Transverse colon (tissue), 4 donors: ENCODE data around the gene THSD7A. TPM values are rescaled to one million over a fixed set of nuclear protein-coding genes. Genes with fewer than 3 reads are reported as not detected.

Source experiments
- DNase-seq: peaks from one replicate; pipeline ENCODE4 v3.0.0-alpha.2; 2019
- H3K27ac ChIP-seq, 4 donors: fragments of 200-600 bp; sonication (generic); 2 replicates each; pipeline ENCODE4 v1.5.1; 2016 to 2018; ENCODE audit warnings: inconsistent platforms in 4 of 4
- H3K27me3 ChIP-seq: fragments of 200-600 bp; sonication (generic); 2 replicates; pipeline ENCODE4 v1.5.1; 2017; ENCODE audit warnings: inconsistent platforms
- H3K36me3 ChIP-seq, 4 donors: fragments of 200-600 bp; sonication (generic); 2 replicates each; pipeline ENCODE4 v1.5.1; 2017 to 2019; ENCODE audit warnings: inconsistent platforms in 4 of 4
- H3K4me1 ChIP-seq, 4 donors: fragments of 200-600 bp; sonication (generic); 2 replicates each; pipeline ENCODE4 v1.5.1; 2017 to 2020; ENCODE audit warnings: inconsistent platforms in 4 of 4
- H3K4me3 ChIP-seq, 4 donors: fragments of 200-600 bp; sonication (generic); 1 replicate in 1 of 4; 2 replicates in 3 of 4; pipeline versions ENCODE4 v1.5.1 to v1.6.1; 2017 to 2019; ENCODE audit warnings: inconsistent platforms in 4 of 4
- H3K9me3 ChIP-seq, 2 donors: fragments of 200-600 bp; sonication (generic); 2 replicates each; pipeline ENCODE4 v1.5.1; 2017 to 2019; ENCODE audit warnings: inconsistent platforms in 2 of 2
- EP300 ChIP-seq: sonication (generic); formaldehyde crosslinking; IDR thresholded peaks from one replicate; pipeline ENCODE4 v1.6.1; 2017; ENCODE audit warnings: antibody characterized with exemption, low read depth
- POLR2A ChIP-seq: fragments of 450-650 bp; IDR thresholded peaks from one replicate; pipeline ENCODE4 v1.6.1; 2016; ENCODE audit warnings: antibody characterized with exemption, mild to moderate bottlenecking, moderate library complexity
- POLR2AphosphoS5 ChIP-seq, 3 donors: sonication (generic); formaldehyde crosslinking; IDR thresholded peaks; one replicate each; pipeline ENCODE4 v1.6.1; 2016; ENCODE audit warnings: antibody characterized with exemption in 3 of 3
- WGBS, 2 donors: methylation state at CpG; one replicate each; pipeline ENCODE4 v1.1.5; 2018; ENCODE audit warnings: low coverage in 1 of 2; 5-methylcytosine and 5-hydroxymethylcytosine counted together
- in situ Hi-C, 4 donors: fragments of 200-750 bp; cut with MboI; loops; one replicate each; pipeline versions ENCODE4 v1.15.0 to v1.15.1; 2017; ENCODE audit warnings: low sequenced_read_pairs in 3 of 4, low pct_ligation_motif_present in 1 of 4, low pct_unique_long_range_greater_than_20kb in 1 of 4
- intact Hi-C: fragments of 100-400 bp; cut with DNase I; formaldehyde crosslinking; loops from one replicate; pipeline ENCODE4 v1.15.1; 2023; ENCODE audit warnings: low total_unique reads
- total RNA-seq, 4 donors: library from RNA; depleted of rRNA; stranded (reverse); fragments of >200 nt; gene quantifications; one replicate each; pipeline ENCODE4 v1.1.0, GENCODE V29; 2016
- TF ChIP-seq, protein P1 (sequence below), 5 experiments: fragments of 200-600 bp in 3 of 5; fragments of 450-650 bp in 2 of 5; sonication (generic) in 3 of 5; IDR thresholded peaks; 1 replicate in 2 of 5; 2 replicates in 3 of 5; pipeline ENCODE4 v1.5.1; 2016 to 2017; ENCODE audit warnings: antibody characterized with exemption in 5 of 5, inconsistent platforms in 3 of 5, mild to moderate bottlenecking in 2 of 5, moderate library complexity in 1 of 5

THSD7A gene
- total RNA-seq, 4 donors from 2014 or later, result 1.9 to 18.9 (median 2.0) TPM

DNA sequence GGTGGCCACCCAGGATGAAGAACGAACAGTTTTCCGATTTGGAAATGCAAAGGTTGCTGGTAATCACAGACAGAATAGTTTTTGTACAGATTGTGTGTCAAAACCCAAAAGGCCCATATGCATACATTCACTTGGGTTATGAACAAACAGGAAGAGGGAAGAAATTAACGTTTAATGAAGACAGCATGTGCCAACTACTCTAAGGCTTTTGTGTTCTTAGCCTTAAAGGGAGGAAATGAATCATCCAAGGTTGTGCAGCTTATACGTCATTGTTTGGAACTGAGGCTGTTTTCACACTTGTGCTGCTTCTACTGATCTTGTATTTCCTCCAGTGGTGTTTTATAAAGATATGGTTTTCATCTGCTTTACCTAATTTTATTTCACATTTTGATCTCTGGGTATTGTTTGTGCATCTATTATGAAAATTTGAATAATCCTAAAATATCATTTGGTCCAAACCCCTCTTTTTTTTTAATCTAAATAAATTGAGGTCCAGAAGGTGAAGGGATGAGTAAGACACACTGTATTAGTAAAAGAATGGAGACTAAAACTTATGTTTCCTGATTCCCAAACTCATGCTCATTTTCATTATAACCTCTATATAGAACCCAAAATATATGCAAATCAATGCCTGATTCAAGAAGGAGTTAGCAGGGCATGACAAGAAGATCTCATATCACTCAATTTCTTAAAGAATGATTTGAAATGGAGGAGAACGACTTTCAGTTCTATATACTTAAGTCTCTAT lies 373.1 kb downstream of the THSD7A start:
- no peaks in the 10 kb centered on the region for H3K36me3 ChIP-seq
- TF ChIP-seq POLR2A (no peak), EP300 (no peak), POLR2AphosphoS5 (IDR thresholded peaks at IDR 0.05) (no peak)
- TF ChIP-seq, protein P1, sequence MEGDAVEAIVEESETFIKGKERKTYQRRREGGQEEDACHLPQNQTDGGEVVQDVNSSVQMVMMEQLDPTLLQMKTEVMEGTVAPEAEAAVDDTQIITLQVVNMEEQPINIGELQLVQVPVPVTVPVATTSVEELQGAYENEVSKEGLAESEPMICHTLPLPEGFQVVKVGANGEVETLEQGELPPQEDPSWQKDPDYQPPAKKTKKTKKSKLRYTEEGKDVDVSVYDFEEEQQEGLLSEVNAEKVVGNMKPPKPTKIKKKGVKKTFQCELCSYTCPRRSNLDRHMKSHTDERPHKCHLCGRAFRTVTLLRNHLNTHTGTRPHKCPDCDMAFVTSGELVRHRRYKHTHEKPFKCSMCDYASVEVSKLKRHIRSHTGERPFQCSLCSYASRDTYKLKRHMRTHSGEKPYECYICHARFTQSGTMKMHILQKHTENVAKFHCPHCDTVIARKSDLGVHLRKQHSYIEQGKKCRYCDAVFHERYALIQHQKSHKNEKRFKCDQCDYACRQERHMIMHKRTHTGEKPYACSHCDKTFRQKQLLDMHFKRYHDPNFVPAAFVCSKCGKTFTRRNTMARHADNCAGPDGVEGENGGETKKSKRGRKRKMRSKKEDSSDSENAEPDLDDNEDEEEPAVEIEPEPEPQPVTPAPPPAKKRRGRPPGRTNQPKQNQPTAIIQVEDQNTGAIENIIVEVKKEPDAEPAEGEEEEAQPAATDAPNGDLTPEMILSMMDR (IDR thresholded peaks at IDR 0.05), result no peak
- H3K4me1 ChIP-seq, result no peaks in the 10 kb centered on the region
- H3K9me3 ChIP-seq, result no peaks in the 10 kb centered on the region
- in situ Hi-C loops (no loop called here), intact Hi-C loops (no loop called here)
- no peak overlapping the region for H3K4me3 ChIP-seq
- no peak for DNase-seq
- no peaks in the 10 kb centered on the region for H3K27me3 ChIP-seq
- H3K27ac ChIP-seq, result no peak overlapping the region
- WGBS, 2 donors, result 66 to 68% methylated on average over 5 of the region's 5 CpGs

DNA sequence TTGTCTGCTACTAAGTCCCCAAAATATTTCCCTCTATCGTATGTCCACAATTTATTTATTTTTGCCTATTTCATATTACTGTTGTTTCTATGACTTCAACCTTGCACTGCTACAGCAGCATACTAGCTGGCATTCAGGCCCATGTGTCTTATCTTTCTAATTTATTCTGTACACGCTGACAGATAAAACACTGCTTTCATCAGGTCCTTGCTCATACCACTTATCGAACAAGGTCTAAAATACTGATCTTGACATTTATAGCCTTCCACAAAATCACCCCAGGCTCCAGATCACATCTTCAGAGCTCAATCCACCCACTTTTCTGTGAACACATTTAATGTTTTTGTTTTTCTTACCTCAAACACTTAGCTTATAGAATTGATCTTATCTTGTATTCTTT lies 374.6 kb downstream of the THSD7A start:
- no peaks in the 10 kb centered on the region for H3K9me3 ChIP-seq
- in situ Hi-C loops (no loop called here), intact Hi-C loops (no loop called here)
- TF ChIP-seq POLR2AphosphoS5 (IDR thresholded peaks at IDR 0.05), result no peak
- TF ChIP-seq, protein P1 (IDR thresholded peaks at IDR 0.05), result no peak
- no peak for TF ChIP-seq EP300
- no peak for TF ChIP-seq POLR2A
- no peaks in the 10 kb centered on the region for H3K27me3 ChIP-seq
- 90 to 92% methylated on average over 3 of the region's 3 CpGs for WGBS, 2 donors
- no peaks in the 10 kb centered on the region for H3K36me3 ChIP-seq
- no peak for DNase-seq
- no peaks in the 10 kb centered on the region for H3K4me1 ChIP-seq
- H3K4me3 ChIP-seq, result no peak overlapping the region
- H3K27ac ChIP-seq, result no peak overlapping the region

DNA sequence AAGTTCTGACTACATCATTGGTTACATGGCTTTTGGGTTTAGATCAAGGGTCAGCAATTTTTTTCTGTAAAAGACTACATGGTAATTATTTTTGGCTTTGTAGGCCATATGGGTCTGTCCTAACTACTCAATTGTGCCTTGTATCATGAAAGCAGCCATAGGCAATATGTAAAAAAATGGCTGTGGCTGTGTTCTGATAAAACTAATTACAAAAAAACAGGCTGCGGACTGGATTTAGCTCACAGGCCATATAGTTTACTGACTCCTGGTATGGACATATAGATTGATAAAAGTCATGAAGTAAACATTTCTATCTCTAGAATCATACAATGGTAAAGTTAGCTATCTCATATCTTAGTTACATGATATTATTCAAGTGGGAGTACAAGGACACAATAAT lies 375.4 kb downstream of the THSD7A start:
- H3K4me3 ChIP-seq, result no peak overlapping the region
- no peaks in the 10 kb centered on the region for H3K36me3 ChIP-seq
- H3K4me1 ChIP-seq, result no peaks in the 10 kb centered on the region
- in situ Hi-C loops, result no loop called here
- intact Hi-C loops, result no loop called here
- TF ChIP-seq POLR2AphosphoS5 (IDR thresholded peaks at IDR 0.05) (no peak), EP300 (no peak), POLR2A (no peak)
- TF ChIP-seq, protein P1 (IDR thresholded peaks at IDR 0.05), result no peak
- no peak overlapping the region for H3K27ac ChIP-seq
- no peaks in the 10 kb centered on the region for H3K27me3 ChIP-seq
- WGBS, 2 donors, result 89 to 95% methylated on average over 1 of the region's 1 CpG
- H3K9me3 ChIP-seq, result no peaks in the 10 kb centered on the region
- DNase-seq, result no peak

DNA sequence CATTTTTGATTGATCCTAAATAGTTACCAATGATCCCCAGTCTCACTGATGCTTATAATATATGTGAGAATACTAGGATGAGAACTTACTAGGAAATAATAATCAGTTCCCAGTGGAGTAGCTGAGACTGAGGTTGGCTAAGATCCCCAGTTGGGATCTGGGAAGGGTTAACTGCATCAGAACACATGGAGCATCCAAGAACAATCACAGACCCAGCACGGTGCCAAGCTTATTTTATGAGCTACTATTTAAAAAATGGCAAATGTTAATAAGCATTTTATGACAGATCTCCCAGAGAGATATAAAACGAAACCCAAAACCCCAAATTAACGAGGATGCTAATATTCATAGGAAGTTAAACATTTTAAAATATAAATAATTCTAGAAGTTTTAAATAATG lies 379.5 kb downstream of the THSD7A start:
- H3K9me3 ChIP-seq, result no peaks in the 10 kb centered on the region
- WGBS, 2 donors, result 40 to 52% methylated on average over 3 of the region's 3 CpGs
- no peak for TF ChIP-seq POLR2A
- TF ChIP-seq POLR2AphosphoS5 (IDR thresholded peaks at IDR 0.05), result no peak
- in situ Hi-C loops, result no loop called here
- H3K4me1 ChIP-seq, result peaks cover 0 to 8% (median 4%) of the 10 kb centered on the region in 4 donors
- no peaks in the 10 kb centered on the region for H3K27me3 ChIP-seq
- H3K36me3 ChIP-seq, result no peaks in the 10 kb centered on the region
- intact Hi-C loops, result no loop called here
- no peak overlapping the region for H3K27ac ChIP-seq
- no peak overlapping the region for H3K4me3 ChIP-seq
- DNase-seq, result no peak

DNA sequence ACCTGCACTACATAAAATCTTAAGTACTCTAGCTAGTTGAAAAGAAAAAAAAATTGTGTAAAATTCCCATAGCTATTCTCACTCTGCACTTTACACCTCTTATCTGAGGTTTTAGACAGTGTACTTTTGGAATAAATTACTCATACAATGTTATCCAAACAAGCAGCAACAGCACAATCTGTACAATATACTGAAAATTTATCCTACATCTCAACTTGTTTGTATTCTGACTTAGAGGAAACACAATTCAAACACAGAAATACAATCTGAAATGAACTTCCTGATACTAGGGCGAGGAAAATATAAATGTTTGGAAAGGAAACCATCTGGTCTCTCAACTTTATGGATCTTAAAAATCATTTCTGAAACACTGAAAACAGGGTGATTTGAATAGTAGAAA lies 381.7 kb downstream of the THSD7A start:
- no peak overlapping the region for H3K27ac ChIP-seq
- peaks cover 0 to 8% (median 4%) of the 10 kb centered on the region in 4 donors for H3K4me1 ChIP-seq
- H3K4me3 ChIP-seq, result no peak overlapping the region
- in situ Hi-C loops, result no loop called here
- no peaks in the 10 kb centered on the region for H3K27me3 ChIP-seq
- 19 to 24% methylated on average over 1 of the region's 1 CpG for WGBS, 2 donors
- no peak for TF ChIP-seq POLR2AphosphoS5 (IDR thresholded peaks at IDR 0.05)
- TF ChIP-seq EP300, result no peak
- TF ChIP-seq, protein P1 (IDR thresholded peaks at IDR 0.05), result no peak
- no peak for TF ChIP-seq POLR2A
- intact Hi-C loops, result no loop called here
- no peaks in the 10 kb centered on the region for H3K9me3 ChIP-seq
- DNase-seq, result no peak
- H3K36me3 ChIP-seq, result no peaks in the 10 kb centered on the region
